GM19467 (cell line): Measurements from ENCODE around the gene FLT1.

ENCODE experiments used
- ATAC-seq: cut with Tn5 transposase; IDR thresholded peaks from one replicate; pipeline ENCODE4 v1.9.1; 2021; ENCODE audit warnings: mild to moderate bottlenecking, moderate library complexity; ENCODE audit not compliant: unreplicated experiment

The FLT1 gene, protein sequence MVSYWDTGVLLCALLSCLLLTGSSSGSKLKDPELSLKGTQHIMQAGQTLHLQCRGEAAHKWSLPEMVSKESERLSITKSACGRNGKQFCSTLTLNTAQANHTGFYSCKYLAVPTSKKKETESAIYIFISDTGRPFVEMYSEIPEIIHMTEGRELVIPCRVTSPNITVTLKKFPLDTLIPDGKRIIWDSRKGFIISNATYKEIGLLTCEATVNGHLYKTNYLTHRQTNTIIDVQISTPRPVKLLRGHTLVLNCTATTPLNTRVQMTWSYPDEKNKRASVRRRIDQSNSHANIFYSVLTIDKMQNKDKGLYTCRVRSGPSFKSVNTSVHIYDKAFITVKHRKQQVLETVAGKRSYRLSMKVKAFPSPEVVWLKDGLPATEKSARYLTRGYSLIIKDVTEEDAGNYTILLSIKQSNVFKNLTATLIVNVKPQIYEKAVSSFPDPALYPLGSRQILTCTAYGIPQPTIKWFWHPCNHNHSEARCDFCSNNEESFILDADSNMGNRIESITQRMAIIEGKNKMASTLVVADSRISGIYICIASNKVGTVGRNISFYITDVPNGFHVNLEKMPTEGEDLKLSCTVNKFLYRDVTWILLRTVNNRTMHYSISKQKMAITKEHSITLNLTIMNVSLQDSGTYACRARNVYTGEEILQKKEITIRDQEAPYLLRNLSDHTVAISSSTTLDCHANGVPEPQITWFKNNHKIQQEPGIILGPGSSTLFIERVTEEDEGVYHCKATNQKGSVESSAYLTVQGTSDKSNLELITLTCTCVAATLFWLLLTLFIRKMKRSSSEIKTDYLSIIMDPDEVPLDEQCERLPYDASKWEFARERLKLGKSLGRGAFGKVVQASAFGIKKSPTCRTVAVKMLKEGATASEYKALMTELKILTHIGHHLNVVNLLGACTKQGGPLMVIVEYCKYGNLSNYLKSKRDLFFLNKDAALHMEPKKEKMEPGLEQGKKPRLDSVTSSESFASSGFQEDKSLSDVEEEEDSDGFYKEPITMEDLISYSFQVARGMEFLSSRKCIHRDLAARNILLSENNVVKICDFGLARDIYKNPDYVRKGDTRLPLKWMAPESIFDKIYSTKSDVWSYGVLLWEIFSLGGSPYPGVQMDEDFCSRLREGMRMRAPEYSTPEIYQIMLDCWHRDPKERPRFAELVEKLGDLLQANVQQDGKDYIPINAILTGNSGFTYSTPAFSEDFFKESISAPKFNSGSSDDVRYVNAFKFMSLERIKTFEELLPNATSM (N-terminal part only)

DNA sequence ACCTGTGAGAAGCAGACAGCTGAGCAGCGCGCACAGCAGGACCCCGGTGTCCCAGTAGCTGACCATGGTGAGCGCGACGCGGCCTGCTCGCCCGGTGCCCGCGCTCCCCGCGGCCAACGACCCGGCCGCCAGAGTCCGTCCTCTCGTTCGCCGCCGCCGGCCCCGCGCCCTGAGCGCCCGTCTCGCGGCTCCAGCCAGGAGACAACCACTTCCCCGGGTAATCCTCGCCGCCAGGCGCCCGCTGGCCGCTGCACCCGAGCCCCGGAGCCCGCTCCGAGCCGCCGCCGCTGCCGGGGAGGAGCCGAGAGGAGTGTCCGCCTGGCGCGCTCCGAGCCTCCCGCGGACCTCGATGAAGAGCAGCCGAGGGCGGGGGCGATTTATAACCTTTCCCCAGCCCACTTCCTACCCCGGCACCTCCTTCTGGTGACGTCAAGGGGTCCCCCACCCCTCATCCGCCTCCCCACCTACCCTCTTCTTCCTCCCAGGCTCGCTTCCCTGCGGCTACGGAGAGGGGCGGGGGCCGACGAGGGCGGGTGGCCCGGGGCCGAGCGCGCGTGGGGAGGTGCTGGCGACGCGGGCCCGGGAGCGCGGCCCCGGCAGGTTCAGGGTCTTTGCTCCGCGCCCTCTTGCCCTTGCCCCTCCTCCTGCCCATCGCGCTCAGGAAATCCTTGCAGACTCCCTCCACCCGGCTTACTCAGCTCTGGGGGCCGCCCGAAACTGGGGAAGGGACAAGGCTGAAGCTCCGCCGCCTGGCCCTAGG lies at the start of gene FLT1:
Gene FLT1, minus strand, starts transcription at position 351 of the 760 bp plus-strand sequence. Its CDS starts 285 bp downstream, at position 66.
- peak; percentile 57 for ATAC-seq

DNA sequence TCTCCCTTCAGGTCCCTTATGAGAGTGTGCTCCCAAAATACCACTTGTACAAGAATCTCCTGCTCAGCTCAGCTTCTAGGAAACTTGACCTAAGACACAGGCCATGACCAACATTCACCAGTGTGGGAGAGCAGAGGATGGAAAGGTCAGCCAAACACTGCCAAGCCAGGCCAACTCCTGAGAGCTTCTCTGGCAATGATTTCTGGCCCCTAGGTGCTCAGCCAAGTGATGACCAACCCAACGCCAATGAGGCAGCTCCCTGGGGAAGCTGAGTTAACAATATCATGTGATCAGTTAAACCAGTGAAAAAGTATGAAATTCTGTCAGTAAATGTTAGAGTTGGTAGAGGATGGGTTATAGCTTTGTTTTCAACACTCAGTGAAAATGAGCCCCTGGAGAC lies 49.1 kb upstream of the FLT1 start:
- no peak for ATAC-seq

DNA sequence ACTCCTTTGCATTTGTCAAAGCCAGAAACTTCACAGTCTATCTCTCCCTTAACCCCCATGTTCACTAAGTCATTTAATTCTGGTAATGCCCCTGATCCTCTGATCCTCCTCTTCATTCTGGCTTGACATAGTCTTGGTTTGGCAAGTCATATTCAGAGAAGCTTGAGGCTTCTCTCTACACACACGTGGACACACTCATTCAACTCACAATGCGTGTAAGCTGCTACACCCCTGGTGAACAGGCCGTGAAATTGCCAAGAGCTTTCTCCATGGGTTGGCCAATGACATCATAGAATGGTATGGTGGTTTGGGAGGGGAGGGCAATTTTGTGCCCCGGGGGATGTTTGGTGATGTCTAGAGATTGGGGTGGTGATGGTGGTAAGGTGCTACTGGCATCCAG lies 47.9 kb upstream of the FLT1 start:
- no peak for ATAC-seq

DNA sequence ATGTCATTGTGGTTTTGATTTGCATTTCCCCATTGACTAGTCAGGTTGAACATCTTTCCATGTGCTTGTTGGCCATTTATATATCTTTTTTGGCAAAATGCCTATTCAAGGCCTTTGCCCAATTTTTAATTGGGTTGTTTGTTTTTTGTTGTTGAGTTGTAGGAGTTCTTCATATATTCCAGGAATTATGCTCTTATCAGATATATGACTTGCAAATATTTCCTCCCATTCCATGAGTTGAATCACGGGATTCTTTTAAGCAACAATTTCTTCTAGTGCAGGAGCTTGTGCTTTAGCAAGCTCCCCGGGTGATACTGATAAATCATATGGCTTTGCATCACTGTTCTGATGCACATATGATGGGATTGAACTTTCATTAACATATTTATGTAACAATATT lies 47.0 kb upstream of the FLT1 start:
- ATAC-seq, result no peak

DNA sequence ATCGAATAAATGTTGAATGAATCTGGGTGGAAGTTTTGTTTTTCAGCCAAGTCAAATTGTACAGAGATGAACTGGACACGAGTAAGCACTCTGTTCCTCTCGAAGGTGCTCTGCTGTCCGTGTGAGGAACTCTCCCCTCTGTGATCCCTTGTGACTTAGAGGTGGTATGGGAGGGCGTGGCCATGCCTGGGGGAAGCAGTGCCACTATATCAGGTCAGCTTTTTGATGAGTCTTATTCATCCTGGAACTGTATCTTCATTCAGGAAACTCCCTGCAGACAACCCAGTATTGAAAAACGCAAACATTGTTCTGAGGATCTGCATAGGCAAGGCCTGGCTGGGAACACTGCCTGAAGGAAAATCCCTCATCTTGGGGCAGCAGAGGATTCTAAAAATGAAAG lies 45.7 kb upstream of the FLT1 start:
- no peak for ATAC-seq

DNA sequence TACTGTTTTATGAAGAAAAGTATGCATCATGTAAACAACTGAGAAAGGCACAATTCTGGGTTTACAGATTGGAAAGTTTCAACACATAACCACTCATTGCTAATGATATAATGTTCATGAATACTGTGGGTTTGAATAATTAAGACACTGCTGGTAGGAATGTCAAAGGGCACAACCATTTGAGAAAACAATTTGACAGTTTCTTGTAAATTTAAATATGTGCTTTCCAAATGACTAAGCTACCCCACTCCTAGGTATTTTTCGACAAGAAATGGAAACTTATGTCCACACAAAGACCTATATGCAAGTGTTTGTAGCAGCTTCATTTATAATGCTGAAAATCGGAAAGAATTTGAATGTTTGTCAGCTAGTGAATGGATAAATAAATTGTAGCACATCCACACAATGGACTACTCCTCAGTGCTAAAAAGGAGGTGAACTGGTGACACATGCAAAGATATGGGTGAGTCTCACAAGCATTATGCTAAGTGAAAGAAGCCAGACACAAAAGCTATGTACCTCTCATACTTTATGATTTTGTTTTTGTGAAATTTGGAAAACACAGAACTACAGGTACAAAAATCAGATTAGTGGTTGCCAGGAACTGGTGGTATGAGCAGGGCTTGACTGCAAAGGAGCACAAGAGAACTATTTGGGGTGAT lies 44.8 kb upstream of the FLT1 start:
- no peak for ATAC-seq

DNA sequence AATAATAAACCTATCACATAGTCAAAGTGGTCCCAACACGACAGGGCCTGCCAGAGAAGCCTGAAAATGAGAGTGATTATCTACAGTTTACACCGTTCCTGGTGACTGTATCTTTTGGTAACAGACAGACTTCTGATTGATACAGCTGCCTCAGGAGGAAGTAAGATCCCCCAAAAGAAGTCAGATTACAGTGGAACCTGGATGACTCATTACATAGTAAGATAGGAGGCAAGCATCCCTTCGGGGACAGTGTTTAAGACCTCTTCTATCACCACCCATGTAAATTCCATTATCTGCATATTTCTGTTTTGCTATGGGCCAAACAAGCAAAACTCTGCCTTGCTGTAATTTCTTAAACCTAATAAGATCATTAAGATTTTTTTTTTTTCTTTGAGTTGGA lies 44.0 kb upstream of the FLT1 start:
- ATAC-seq, result no peak

DNA sequence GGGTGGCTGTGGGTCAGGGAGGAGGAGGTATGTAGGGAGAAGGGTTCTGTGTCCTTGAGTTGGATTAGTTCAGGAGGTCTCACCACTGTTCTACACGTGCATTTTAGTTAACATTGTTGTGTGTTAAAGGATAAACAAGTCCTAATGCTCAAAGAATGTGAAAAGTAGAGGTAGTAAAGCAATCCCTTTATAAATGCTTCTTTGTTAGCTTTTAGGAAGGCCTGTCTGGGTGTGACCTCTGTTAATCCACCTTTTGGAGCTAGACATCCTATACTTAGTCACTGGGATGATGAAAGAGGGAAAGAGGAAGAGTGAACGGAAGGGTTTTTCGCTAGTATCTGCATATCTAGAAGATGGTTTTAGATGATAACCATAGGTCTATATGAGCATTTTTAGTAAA lies 42.2 kb upstream of the FLT1 start:
- no peak for ATAC-seq

DNA sequence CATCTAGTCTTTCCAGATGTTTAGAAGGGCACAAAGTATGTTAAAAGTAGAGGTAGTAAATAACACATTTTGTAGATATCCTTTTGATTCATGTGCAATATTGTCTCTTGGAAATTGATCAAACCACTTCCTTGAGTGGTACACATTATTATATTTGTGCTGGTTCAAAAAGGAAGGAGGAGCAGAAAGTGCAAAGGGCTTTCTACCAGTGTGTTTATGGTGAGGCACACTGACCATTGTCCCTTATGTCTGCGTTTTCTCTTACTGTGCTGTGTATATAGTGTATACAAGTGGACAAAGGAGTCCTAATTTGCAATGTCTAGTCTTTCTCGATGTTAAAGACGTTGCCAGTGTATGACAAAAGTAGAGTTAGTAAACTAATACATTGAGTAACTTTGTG lies 41.4 kb upstream of the FLT1 start:
- ATAC-seq, result no peak

DNA sequence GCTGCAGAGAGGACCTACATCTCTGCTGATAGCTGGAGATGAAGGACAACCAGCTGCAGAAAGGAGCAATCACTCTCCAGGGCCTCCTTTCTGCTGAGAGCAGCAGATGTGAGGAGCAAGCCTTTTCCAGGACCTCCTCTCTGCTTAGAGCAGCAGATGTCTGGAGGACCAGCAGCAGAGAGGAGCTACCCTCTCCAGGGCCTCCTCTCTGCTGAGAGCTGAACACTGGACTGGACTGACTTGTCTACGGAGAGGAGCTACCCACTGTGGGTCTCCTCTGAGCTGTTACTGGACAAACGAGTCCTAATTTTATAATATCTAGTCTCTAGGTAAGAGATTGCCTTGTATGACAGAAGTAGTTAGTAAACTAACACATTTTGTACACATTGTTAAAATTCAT lies 40.8 kb upstream of the FLT1 start:
- no peak for ATAC-seq

DNA sequence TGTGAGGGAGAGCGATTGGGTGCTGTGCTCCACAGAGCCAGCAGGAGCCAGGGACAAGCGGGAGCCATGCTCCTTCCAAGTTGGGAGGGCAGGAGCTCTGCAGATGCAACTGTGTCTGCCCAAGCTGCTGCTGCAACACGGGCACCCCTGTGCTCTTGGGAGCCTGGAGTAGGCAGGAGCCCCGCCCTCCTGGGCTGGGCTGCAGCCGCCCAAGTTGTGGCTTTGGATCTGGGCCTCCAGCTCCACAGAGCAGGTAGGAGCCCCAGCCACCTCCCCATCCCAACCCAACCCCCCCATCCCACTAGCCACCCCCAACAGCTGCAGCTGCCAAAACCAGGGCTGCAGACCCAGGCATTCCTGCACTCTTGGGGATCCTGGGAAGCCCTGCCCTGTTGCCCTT lies 39.9 kb upstream of the FLT1 start:
- ATAC-seq, result no peak

DNA sequence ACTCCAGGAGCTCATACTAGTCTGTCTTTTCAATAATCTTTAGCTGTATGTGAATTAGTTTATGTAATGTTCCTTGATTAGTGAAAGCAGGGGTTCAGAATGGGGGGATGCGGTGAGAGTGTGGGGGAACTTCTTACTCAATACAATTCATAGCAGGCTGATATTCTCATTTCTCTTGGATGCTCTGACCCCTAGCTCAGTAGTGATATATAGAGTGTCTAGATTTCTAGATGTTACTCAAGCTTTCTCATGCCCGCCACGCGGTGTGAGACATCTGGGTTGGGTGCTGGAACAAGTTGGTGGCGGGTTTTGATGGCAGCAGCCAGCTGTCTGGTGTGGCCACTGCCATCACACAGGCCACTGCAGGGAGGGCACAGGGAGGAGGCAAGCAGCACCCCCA lies 39.3 kb upstream of the FLT1 start:
- ATAC-seq, result no peak

DNA sequence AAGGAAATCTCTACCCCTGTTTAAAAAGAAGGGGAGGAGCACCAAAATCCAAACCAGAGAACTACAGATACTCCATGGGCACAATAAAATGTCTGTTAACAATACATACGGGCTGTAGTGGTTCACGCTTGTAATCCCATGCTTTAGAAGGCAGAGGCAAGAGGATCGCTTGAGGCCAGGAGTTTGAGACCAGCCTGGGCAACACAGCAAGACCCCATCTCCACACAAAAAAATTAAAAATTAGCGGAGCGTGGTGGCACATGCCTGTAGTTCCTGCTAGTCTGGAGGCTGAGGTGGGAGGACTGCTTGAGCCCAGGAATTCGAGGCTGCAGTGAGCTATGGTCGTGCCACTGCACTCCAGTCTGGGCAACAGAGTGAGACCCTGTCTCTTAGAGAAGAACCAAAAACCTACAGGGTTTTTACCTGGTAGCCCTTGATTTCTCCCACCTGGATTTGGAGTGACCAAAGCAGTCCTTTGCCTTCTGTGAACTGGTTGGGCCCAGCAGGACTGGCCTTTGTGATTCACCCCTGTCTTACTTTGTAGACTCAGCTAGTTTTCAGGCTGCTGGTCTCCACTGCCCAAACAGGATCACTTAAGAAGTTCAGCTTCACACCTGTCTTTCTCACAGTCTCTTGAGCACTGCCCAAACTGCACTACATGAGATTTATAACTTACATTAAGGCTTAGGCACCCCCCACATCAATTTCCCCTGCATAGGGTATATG lies 38.7 kb upstream of the FLT1 start:
- no peak for ATAC-seq

DNA sequence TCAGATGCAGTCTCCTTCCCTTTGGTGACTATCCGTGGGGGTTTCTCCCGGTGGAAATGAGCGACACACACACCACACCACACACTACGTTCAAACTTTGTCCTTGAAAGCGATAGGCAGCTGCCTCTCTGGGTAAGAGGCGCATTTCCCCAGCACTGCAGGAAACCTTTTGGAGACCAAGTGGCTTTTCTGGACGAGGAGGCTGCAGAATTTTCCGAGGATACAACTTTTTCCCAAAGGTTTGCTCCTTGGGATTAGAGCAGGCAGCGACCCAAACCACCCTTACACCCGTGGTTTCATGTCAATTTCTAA lies 38.2 kb upstream of the FLT1 start:
- no peak for ATAC-seq

DNA sequence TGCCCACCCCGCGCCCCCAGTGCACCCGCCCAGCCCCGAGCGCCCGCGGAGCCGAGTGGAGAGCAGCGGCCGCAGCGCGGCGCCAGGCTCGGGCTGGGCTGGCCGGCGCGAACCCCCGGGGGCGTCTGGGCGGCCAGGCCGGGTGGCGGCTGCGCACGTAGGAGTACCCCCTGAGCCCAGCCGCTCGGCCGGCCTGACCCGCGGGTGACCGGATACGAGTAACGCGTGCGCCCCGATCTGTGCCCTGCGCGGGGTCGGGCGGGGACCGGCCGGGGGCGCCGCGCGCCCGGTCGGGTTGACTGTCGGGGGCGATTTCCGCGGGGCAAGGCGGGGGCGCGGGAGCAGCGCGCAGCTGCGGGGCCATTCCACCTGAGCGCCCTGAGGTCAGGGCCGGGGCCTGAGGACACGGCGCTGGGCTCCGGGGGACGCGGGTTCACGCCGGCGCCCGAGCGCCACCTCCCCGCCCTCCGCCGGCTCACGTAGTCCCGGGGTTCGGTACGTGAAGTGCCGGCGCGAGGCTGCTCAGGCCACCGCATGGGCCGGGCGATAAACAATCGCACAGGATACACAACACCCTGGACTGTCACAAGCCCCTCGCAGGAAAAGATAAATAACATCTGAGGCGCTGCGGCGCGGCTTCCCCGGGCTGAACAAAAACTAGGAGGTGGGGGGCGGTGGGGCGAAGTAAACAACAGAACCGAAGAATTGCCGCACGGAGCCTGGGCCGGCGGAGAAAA lies 37.6 kb upstream of the FLT1 start:
- no peak for ATAC-seq

DNA sequence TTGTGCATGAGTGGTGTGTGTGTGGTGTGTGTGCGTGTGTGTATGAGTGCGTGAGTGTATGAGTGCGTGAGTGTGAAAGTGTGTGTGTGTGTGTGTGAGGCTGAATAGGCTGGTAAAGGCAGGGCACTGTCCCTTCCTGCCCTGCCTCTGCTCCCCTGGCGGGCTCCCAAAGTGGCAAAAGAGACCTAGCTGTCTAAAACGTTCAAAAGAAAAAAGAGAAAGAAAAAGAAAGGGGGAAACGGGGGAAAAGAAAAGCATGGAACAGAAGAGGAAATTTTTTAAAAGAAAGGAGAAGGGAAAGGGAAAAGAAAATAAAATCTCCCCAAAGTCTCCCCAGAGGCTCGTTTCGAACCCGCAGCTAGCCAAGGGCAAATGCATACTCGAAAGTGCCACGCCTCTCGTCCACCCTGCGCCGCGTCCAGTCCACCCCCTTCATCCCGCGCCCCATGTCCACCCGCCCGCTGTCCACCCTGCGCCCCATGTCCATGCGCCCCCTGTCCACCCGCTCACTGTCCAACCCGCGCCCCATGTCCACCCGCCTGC lies 37.0 kb upstream of the FLT1 start:
- ATAC-seq, result no peak

DNA sequence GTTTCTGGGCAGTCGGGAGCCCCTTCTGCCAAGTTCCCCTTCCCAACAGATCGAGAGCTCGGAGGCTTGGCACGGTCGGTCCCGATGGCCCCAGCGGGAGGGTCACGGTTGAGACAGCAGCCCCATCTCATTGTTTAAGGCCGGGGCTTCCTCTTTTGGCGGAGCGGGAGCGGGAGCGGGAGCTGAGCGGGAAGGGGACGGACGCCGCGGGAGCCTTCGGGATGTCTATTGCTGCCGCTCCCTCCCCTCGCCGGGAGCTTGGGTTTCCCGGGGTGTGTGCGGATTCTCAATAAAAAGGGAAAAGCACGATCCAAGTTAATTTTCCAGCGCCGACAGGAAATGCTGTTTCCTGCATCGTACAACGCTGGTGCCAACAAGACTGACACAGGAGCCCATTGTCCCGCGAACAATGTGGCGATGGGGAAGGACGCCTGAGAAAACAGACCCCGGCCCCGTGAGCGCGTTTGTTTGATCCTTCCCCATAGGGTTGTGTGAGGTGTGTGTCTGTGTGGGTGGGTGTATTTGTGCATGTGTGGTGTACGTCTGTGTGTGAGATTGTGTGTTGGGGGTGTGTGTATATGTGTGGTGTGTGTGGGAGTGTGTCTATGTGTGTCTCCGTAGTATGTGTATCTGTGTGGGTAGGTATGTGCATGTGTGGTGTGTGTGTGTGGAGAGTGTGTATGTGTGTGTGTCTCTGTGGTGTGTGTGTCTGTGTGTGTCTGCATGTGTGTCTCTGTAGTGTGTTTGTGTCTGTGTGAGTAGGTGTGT lies 36.3 kb upstream of the FLT1 start:
- no peak for ATAC-seq

DNA sequence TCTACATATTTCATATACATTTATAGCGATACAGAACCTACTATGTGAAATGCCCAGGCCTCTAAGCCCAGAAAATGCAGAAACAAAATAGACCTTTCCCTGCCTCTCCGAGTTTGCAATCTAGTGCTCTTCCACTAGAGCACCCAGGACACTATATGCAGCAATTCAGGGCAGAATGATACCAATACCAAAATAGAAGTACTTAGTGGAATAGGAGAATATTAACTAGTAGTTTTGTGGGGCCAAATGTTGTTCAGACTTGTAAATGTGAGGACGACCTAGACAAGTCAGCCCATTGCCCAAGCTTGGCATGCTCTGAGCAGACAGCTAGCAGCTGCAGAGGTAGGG lies 35.8 kb upstream of the FLT1 start:
- no peak for ATAC-seq
